ENCODE results near the gene ZNF574.

The ZNF574 gene

GRCh38 chr19:42079886-42080763 is 4.2 kb downstream of the ZNF574 start:
- H3K4me1 ChIP-seq (ENCODE audit: insufficient read depth, poor library complexity, severe bottlenecking) = peaks cover 2% of the 10 kb centered on the region
- TF ChIP-seq CTCF (IDR thresholded peaks at IDR 0.05; ENCODE audit: poor library complexity, severe bottlenecking) = no peak

GRCh38 chr19:42080764-42081375 is 4.9 kb downstream of the ZNF574 start:
- no peak for DNase-seq (ENCODE audit: low spot score)
- H3K4me1 ChIP-seq (ENCODE audit: insufficient read depth, poor library complexity, severe bottlenecking) = peaks cover 2% of the 10 kb centered on the region
- H3K4me3 ChIP-seq (ENCODE audit: severe bottlenecking) = no peak overlapping the region
- no peaks in the 10 kb centered on the region for H3K9me3 ChIP-seq (ENCODE audit: severe bottlenecking)
- no peak for ATAC-seq (ENCODE audit: low read depth)
- no peak overlapping the region for H3K27ac ChIP-seq (ENCODE audit: poor library complexity, severe bottlenecking)
- H3K27me3 ChIP-seq (ENCODE audit: insufficient read depth, poor library complexity, severe bottlenecking) = no peaks in the 10 kb centered on the region
- no peak for TF ChIP-seq CTCF (IDR thresholded peaks at IDR 0.05; ENCODE audit: poor library complexity, severe bottlenecking)
- H3K36me3 ChIP-seq (ENCODE audit: low read depth) = peaks cover 39% of the 10 kb centered on the region

More at GRCh38 chr19:42079886-42080763, 4.2 kb downstream of the ZNF574 start:
- DNase-seq (ENCODE audit: low spot score) (no peak), ATAC-seq (ENCODE audit: low read depth) (no peak)
- Histone ChIP-seq H3K36me3 (ENCODE audit: low read depth) (peaks cover 39% of the 10 kb centered on the region), H3K27ac (ENCODE audit: poor library complexity, severe bottlenecking) (no peak overlapping the region), H3K4me3 (ENCODE audit: severe bottlenecking) (no peak overlapping the region), H3K27me3 (ENCODE audit: insufficient read depth, poor library complexity, severe bottlenecking) (no peaks in the 10 kb centered on the region), H3K9me3 (ENCODE audit: severe bottlenecking) (no peaks in the 10 kb centered on the region)

GRCh38 chr19:42081584-42082203 is 5.7 kb downstream of the ZNF574 start:
- Histone ChIP-seq H3K9me3 (ENCODE audit: severe bottlenecking) (no peaks in the 10 kb centered on the region), H3K4me1 (ENCODE audit: insufficient read depth, poor library complexity, severe bottlenecking) (peaks cover 2% of the 10 kb centered on the region), H3K27me3 (ENCODE audit: insufficient read depth, poor library complexity, severe bottlenecking) (no peaks in the 10 kb centered on the region), H3K36me3 (ENCODE audit: low read depth) (peaks cover 39% of the 10 kb centered on the region), H3K4me3 (ENCODE audit: severe bottlenecking) (no peak overlapping the region), H3K27ac (ENCODE audit: poor library complexity, severe bottlenecking) (no peak overlapping the region)
- ATAC-seq (ENCODE audit: low read depth) (peak; percentile 72), DNase-seq (ENCODE audit: low spot score) (no peak)
- peak; percentile 54 for TF ChIP-seq CTCF (IDR thresholded peaks at IDR 0.05; ENCODE audit: poor library complexity, severe bottlenecking)

GRCh38 chr19:42083537-42083936 is 7.6 kb downstream of the ZNF574 start:
- peaks cover 39% of the 10 kb centered on the region for H3K36me3 ChIP-seq (ENCODE audit: low read depth)
- TF ChIP-seq CTCF (IDR thresholded peaks at IDR 0.05; ENCODE audit: poor library complexity, severe bottlenecking) = no peak
- no peak for DNase-seq (ENCODE audit: low spot score)

More at GRCh38 chr19:42083537-42083936, 7.6 kb downstream of the ZNF574 start:
- no peak overlapping the region for H3K27ac ChIP-seq (ENCODE audit: poor library complexity, severe bottlenecking)
- no peak overlapping the region for H3K4me3 ChIP-seq (ENCODE audit: severe bottlenecking)
- peaks cover 1% of the 10 kb centered on the region for H3K4me1 ChIP-seq (ENCODE audit: insufficient read depth, poor library complexity, severe bottlenecking)
- no peaks in the 10 kb centered on the region for H3K9me3 ChIP-seq (ENCODE audit: severe bottlenecking)
- no peak for ATAC-seq (ENCODE audit: low read depth)
- H3K27me3 ChIP-seq (ENCODE audit: insufficient read depth, poor library complexity, severe bottlenecking) = no peaks in the 10 kb centered on the region

All from RWPE2 (cell line).